MCF 10A (cell line): ENCODE results near the gene ELOVL5. TPM values are rescaled to one million over a fixed set of nuclear protein-coding genes. Genes with fewer than 3 reads are reported as not detected.
"Not testable (repeated sequence)": the region's sequence is repeated elsewhere in the genome, so short reads cannot be mapped to it uniquely, and the experiment has no call there.

Experiments used
- BruUV-seq: library from RNA; stranded (reverse); fragments of 400-500 nt; replicated peaks from 2 replicates; lab custom pipeline; 2021; lab: Mats Ljungman, UMichigan
- CTCF ChIA-PET: fragments of 300-600 bp; sonication (Branson Sonifier 250); formaldehyde crosslinking; extraction: SDS; loops from one replicate; lab custom pipeline; 2021; ENCODE audit warnings: antibody characterized with exemption, inconsistent platforms; lab: Yijun Ruan, JAX
- POLR2A ChIA-PET: fragments of 300-600, 350-650 bp; sonication (Branson Sonifier 250); formaldehyde crosslinking; extraction: SDS; loops from one replicate; lab custom pipeline; 2020; ENCODE audit warnings: antibody characterized with exemption, inconsistent platforms; lab: Yijun Ruan, JAX
- DNase-seq: peaks from one replicate; pipeline ENCODE4 v3.0.0-alpha.2; 2018; ENCODE audit not compliant: unreplicated experiment
- H3K27ac Mint-ChIP-seq: one replicate; pipeline ENCODE4 v1.8.0; 2022; ENCODE audit warnings: mild to moderate bottlenecking, low read depth, mixed read lengths; ENCODE audit not compliant: unreplicated experiment
- H3K27me3 Mint-ChIP-seq: one replicate; pipeline ENCODE4 v1.8.0; 2022; ENCODE audit warnings: mixed read lengths; ENCODE audit not compliant: insufficient read depth, unreplicated experiment
- H3K36me3 Mint-ChIP-seq: one replicate; pipeline ENCODE4 v1.8.0; 2022; ENCODE audit warnings: mild to moderate bottlenecking, moderate library complexity, mixed read lengths; ENCODE audit not compliant: insufficient read depth, unreplicated experiment
- H3K4me1 Mint-ChIP-seq: one replicate; pipeline ENCODE4 v1.8.0; 2022; ENCODE audit warnings: mixed read lengths; ENCODE audit not compliant: insufficient read depth, unreplicated experiment
- H3K4me3 Mint-ChIP-seq: one replicate; pipeline ENCODE4 v1.8.0; 2022; ENCODE audit warnings: mild to moderate bottlenecking, moderate library complexity, mixed read lengths; ENCODE audit not compliant: unreplicated experiment
- H3K9me3 Mint-ChIP-seq: one replicate; pipeline ENCODE4 v1.8.0; 2022; ENCODE audit warnings: mixed read lengths; ENCODE audit not compliant: unreplicated experiment
- CTCF ChIP-seq: fragments of 200-600 bp; IDR thresholded peaks from one replicate; pipeline ENCODE4 v1.8.0; 2022; ENCODE audit warnings: antibody characterized with exemption, mild to moderate bottlenecking; ENCODE audit not compliant: unreplicated experiment
- intact Hi-C: fragments of 100-400 bp; cut with micrococcal nuclease; formaldehyde crosslinking; loops from 2 replicates; pipeline ENCODE4 v1.14.1; 2022
- total RNA-seq: library from RNA; stranded (reverse); gene quantifications from 2 replicates; pipeline ENCODE4 v1.2.3, GENCODE V29; 2022

The ELOVL5 gene
- total RNA-seq, 1 experiment from 2014 or later = 58.3 TPM

DNA sequence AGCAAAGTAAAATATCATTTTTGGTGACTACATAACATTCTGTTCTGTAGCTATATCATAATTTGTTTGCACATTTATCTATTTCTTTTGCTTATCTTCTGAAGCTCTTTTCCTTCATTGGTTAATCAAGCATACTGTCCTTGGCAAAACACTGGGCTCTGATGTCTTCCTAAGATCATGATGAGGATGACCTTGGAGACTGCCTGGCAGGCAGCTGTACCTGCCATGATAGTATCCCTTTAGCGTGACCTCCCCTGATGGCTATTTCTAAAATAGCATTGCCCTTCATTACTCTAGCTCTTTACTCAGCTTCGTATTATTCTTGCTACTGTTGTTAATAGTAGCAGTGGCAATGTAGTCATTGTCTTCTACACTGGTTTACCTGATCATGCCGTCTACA is 46.0 kb upstream of the ELOVL5 start:
- DNase-seq = no peak
- Mint-ChIP-seq H3K9me3 (no peaks in the 10 kb centered on the region), H3K4me1 (peaks cover 14% of the 10 kb centered on the region), H3K27ac (no peak overlapping the region), H3K36me3 (no peaks in the 10 kb centered on the region), H3K27me3 (no peaks in the 10 kb centered on the region), H3K4me3 (no peak overlapping the region)
- CTCF ChIA-PET = interaction anchor here (0.6 to 1.2 kb wide), 4 partner anchors 9 to 222 kb away, joined by 3 to 4 read pairs (median 3); no protein-coding TSS in a partner anchor
- TF ChIP-seq CTCF = no peak
- no TSS peak for BruUV-seq
- intact Hi-C loops = no loop called here
- POLR2A ChIA-PET = interaction anchor here (1.4 kb wide), 1 partner anchor 71 kb away, joined by 3 read pairs; no protein-coding TSS in a partner anchor

DNA sequence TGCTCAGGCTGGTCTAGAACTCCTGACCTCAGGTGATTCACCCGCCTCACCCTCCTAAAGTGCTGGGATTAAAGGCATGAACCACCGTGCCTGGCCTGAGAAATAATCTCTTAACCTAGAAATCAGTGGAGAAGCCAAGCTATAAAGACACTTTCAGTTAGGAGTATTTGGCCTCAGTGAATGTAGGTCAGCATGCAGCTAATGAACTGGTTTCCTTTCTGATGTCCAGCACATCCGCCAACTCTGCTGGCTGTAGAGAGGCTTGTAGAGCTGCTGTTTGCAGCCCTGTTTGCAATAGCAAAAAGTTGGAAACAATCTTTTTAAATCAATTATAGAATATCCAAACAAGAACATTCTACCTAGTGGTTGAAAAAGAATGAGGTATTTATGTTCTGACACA is 42.4 kb upstream of the ELOVL5 start:
- CTCF ChIA-PET = interaction anchor here (0.7 kb wide), 1 partner anchor 233 kb away, joined by 3 read pairs; no protein-coding TSS in a partner anchor
- Mint-ChIP-seq H3K27me3 (no peaks in the 10 kb centered on the region), H3K27ac (no peak overlapping the region), H3K4me1 (no peaks in the 10 kb centered on the region), H3K4me3 (no peak overlapping the region), H3K9me3 (no peaks in the 10 kb centered on the region), H3K36me3 (no peaks in the 10 kb centered on the region)
- intact Hi-C loops = no loop called here
- DNase-seq = no peak
- POLR2A ChIA-PET = no interaction called here
- no peak for TF ChIP-seq CTCF
- BruUV-seq = no TSS peak

- no peak for DNase-seq
- no peak overlapping the region for H3K4me3 Mint-ChIP-seq
- no peaks in the 10 kb centered on the region for H3K27me3 Mint-ChIP-seq
- H3K4me1 Mint-ChIP-seq = no peaks in the 10 kb centered on the region
- CTCF ChIA-PET = no interaction called here
- H3K27ac Mint-ChIP-seq = no peak overlapping the region
- no TSS peak for BruUV-seq
- no peaks in the 10 kb centered on the region for H3K36me3 Mint-ChIP-seq
- no peaks in the 10 kb centered on the region for H3K9me3 Mint-ChIP-seq
- intact Hi-C loops = no loop called here
- TF ChIP-seq CTCF = no peak
- POLR2A ChIA-PET = no interaction called here
Observed at GRCh38 chr6:53390010-53390409, 41.3 kb upstream of the ELOVL5 start.

DNA sequence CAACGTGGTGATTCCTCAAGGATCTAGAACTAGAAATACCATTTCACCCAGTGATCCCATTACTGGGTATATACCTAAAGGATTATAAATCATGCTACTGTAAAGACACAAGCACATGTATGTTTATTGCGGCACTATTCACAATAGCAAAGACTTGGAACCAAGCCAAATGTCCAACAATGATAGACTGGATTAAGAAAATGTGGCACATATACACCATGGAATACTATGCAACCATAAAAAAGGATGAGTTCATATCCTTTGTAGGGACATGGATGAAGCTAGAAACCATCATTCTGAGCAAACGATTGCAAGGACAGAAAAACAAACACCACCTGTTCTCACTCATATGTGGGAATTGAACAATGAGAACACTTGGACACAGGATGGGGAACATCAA is 39.9 kb upstream of the ELOVL5 start:
- DNase-seq = not testable (repeated sequence)

More for the DNA sequence above, 39.9 kb upstream of the ELOVL5 start:
- H3K4me3 Mint-ChIP-seq, H3K4me1 Mint-ChIP-seq, POLR2A ChIA-PET, H3K27me3 Mint-ChIP-seq, intact Hi-C loops, H3K27ac Mint-ChIP-seq, BruUV-seq, H3K36me3 Mint-ChIP-seq, CTCF ChIA-PET, H3K9me3 Mint-ChIP-seq: not testable (repeated sequence)
